Measurements from ENCODE around the gene APLNR. TPM values are rescaled to one million over a fixed set of nuclear protein-coding genes. Genes with fewer than 3 reads are reported as not detected.

APLNR gene
- total and polyA plus RNA-seq, 10 donors, result 3.0 to 319 (median 108) TPM

DNA sequence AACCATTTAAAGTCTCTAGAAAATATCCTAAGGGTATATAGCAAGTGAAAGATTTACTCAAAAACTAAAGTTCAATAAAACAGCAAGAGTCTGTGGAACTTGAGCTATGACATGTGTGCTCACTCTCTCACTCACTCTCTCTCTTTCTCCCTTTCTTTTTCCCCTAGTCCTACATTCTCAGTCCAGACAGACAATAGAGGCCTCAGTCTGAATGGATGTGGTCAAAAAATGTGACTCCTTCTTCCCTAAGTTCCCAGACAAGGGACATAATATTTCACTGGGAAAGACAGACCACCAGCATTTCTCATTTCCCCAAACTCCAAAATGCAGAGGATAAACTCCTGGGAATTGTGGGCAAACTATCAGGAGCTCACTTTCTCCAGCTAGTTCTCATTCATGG lies 17.6 kb upstream of the APLNR start:
- H3K36me3 ChIP-seq, result no peaks in the 10 kb centered on the region
- TF ChIP-seq, protein P1, sequence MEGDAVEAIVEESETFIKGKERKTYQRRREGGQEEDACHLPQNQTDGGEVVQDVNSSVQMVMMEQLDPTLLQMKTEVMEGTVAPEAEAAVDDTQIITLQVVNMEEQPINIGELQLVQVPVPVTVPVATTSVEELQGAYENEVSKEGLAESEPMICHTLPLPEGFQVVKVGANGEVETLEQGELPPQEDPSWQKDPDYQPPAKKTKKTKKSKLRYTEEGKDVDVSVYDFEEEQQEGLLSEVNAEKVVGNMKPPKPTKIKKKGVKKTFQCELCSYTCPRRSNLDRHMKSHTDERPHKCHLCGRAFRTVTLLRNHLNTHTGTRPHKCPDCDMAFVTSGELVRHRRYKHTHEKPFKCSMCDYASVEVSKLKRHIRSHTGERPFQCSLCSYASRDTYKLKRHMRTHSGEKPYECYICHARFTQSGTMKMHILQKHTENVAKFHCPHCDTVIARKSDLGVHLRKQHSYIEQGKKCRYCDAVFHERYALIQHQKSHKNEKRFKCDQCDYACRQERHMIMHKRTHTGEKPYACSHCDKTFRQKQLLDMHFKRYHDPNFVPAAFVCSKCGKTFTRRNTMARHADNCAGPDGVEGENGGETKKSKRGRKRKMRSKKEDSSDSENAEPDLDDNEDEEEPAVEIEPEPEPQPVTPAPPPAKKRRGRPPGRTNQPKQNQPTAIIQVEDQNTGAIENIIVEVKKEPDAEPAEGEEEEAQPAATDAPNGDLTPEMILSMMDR (IDR thresholded peaks at IDR 0.05 in 8 of 11, conservative IDR thresholded peaks at IDR 0.05 in 3 of 11), result no peak
- TF ChIP-seq POLR2AphosphoS5 (IDR thresholded peaks at IDR 0.05), result no peak
- no peak for TF ChIP-seq POLR2A (IDR thresholded peaks at IDR 0.05)
- H3K4me3 ChIP-seq, result no peak overlapping the region
- peaks cover 0 to 19% (median 0%) of the 10 kb centered on the region in 7 donors for H3K27me3 ChIP-seq (replicated peaks in 1 of 7)
- peaks cover 0 to 23% (median 12%) of the 10 kb centered on the region in 8 donors for H3K9me3 ChIP-seq
- intact Hi-C loops (cut with DNase I; ENCODE audit: low total_unique reads), result loop anchor here (5.0 kb wide), 1 partner anchor 122 kb away; no protein-coding TSS in a partner anchor
- H3K4me1 ChIP-seq, result peaks cover 0 to under 1% (median 0%) of the 10 kb centered on the region in 6 donors
- no peak for DNase-seq
- no peak overlapping the region for H3K27ac ChIP-seq

DNA sequence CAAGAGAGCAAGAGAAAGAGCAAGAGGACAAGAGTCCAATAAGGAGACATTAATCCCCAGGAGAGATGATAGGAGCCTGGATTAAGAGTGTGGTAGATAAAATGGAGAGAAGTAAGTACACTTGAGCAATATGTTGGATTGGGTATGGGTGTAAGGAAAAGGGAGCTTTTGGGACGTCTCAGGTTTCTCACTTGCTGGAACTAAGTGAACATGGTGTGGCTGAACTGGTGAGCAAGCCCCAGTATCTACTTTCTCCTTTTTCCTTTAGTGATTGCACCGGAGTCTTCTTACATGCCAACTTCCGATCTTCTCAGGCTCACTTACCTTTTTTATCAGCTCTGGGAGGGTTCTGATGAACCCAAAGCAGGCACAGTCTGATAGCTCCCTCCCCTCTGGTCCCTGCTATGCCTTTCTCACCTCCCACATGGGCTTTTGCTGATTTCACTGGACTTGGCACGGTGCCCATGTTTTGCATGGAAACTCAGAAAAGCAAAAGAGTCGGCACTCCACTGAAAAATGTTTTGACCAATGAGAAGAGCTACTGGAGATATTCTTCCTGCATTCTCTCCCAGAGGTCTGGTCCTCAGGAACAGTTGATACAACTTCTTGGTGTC lies 14.5 kb upstream of the APLNR start:
- Histone ChIP-seq H3K27ac (no peak overlapping the region), H3K27me3 (replicated peaks in 1 of 7) (peaks cover 0 to 19% (median 0%) of the 10 kb centered on the region in 7 donors), H3K4me3 (no peak overlapping the region), H3K4me1 (peaks cover 0 to 10% (median 5%) of the 10 kb centered on the region in 6 donors), H3K36me3 (no peaks in the 10 kb centered on the region), H3K9me3 (peaks cover 0 to 6% (median 3%) of the 10 kb centered on the region in 8 donors)
- DNase-seq, result no peak
- WGBS, 5 donors, result 27 to 44% (median 35%) methylated on average over 5 of the region's 5 CpGs
- intact Hi-C loops (cut with DNase I; ENCODE audit: low total_unique reads), result loop anchor here (5.0 kb wide), 1 partner anchor 119 kb away; no protein-coding TSS in a partner anchor
- TF ChIP-seq POLR2A (IDR thresholded peaks at IDR 0.05) (no peak), POLR2AphosphoS5 (IDR thresholded peaks at IDR 0.05) (no peak)
- TF ChIP-seq, protein P1 (IDR thresholded peaks at IDR 0.05 in 8 of 11, conservative IDR thresholded peaks at IDR 0.05 in 3 of 11), result no peak

DNA sequence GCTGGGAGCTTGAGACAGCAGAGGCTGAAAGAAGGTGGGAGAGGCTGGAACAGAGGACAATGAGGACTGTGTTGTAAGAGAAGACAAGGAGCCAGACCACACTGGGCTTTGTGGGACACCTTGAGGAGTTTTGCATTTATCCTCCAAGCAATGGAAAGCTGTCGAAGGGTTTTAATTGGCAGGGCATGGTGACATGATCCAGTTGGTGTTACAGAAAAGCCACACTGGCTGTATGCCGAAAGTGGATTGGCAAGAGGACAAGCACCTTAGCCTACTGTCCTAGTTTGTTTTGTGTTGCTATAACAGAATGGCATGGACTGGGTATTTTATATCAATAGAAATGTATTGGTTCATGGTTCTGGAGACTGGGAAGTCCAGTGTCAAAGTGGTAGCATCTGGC lies 14.0 kb upstream of the APLNR start:
- peaks cover 0 to 11% (median 5%) of the 10 kb centered on the region in 6 donors for H3K4me1 ChIP-seq
- no peak for TF ChIP-seq POLR2AphosphoS5 (IDR thresholded peaks at IDR 0.05)
- no peak for TF ChIP-seq POLR2A (IDR thresholded peaks at IDR 0.05)
- TF ChIP-seq, protein P1 (IDR thresholded peaks at IDR 0.05 in 8 of 11, conservative IDR thresholded peaks at IDR 0.05 in 3 of 11), result no peak
- H3K4me3 ChIP-seq, result no peak overlapping the region
- H3K36me3 ChIP-seq, result no peaks in the 10 kb centered on the region
- H3K9me3 ChIP-seq, result no peaks in the 10 kb centered on the region
- WGBS, 5 donors, result 87 to 93% (median 91%) methylated on average over 2 of the region's 2 CpGs
- H3K27me3 ChIP-seq (replicated peaks in 1 of 7), result peaks cover 0 to 19% (median 0%) of the 10 kb centered on the region in 7 donors
- no peak for DNase-seq
- no peak overlapping the region for H3K27ac ChIP-seq
- intact Hi-C loops (cut with DNase I; ENCODE audit: low total_unique reads), result loop anchor here (5.0 kb wide), 1 partner anchor 119 kb away; no protein-coding TSS in a partner anchor
